Right kidney (tissue), 9 donors: ENCODE results near the gene BCCIP.

Experiments used
- DNase-seq: peaks from one replicate; pipeline ENCODE4 v3.0.0-alpha.2; 2016
- long read RNA-seq, 8 donors: transcript quantifications; one replicate each; lab custom pipeline, GENCODE V29; 2026

The BCCIP gene
- long read RNA-seq, donor 1, transcript BCCIP-201 (7 exons, 1,236 nt): minor isoform, 7 of 80 reads
- long read RNA-seq, donor 1, transcript BCCIP-203 (8 exons, 1,433 nt): major isoform, 17 of 80 reads
- long read RNA-seq, donor 1, transcript BCCIP-202 (7 exons, 2,337 nt): major isoform, 17 of 80 reads
- long read RNA-seq, donor 1, partial matches to known transcripts: 39 of 80 reads
- long read RNA-seq, donor 1, other reads (novel, unspliced or antisense): 0 of 80 reads
- long read RNA-seq, donor 2, transcript BCCIP-201 (7 exons, 1,236 nt): minor isoform, 7 of 48 reads
- long read RNA-seq, donor 2, transcript BCCIP-202 (7 exons, 2,337 nt): minor isoform, 5 of 48 reads
- long read RNA-seq, donor 2, transcript BCCIP-203 (8 exons, 1,433 nt): major isoform, 11 of 48 reads
- long read RNA-seq, donor 2, partial matches to known transcripts: 25 of 48 reads
- long read RNA-seq, donor 2, other reads (novel, unspliced or antisense): 0 of 48 reads
- long read RNA-seq, donor 3, transcript BCCIP-202 (7 exons, 2,337 nt): major isoform, 6 of 50 reads
- long read RNA-seq, donor 3, partial matches to known transcripts: 26 of 50 reads
- long read RNA-seq, donor 3, other reads (novel, unspliced or antisense): 13 of 50 reads
- long read RNA-seq, donor 4, transcript BCCIP-201 (7 exons, 1,236 nt): minor isoform, 8 of 106 reads
- long read RNA-seq, donor 4, transcript BCCIP-202 (7 exons, 2,337 nt): major isoform, 12 of 106 reads
- long read RNA-seq, donor 4, transcript BCCIP-203 (8 exons, 1,433 nt): minor isoform, 6 of 106 reads
- long read RNA-seq, donor 4, partial matches to known transcripts: 74 of 106 reads
- long read RNA-seq, donor 4, other reads (novel, unspliced or antisense): 6 of 106 reads
- long read RNA-seq, donor 5, transcript BCCIP-201 (7 exons, 1,236 nt): minor isoform, 14 of 50 reads
- long read RNA-seq, donor 5, transcript BCCIP-203 (8 exons, 1,433 nt): major isoform, 23 of 50 reads
- long read RNA-seq, donor 5, transcript BCCIP-202 (7 exons, 2,337 nt): minor isoform, 13 of 50 reads
- long read RNA-seq, donor 5, partial matches to known transcripts: 0 of 50 reads
- long read RNA-seq, donor 5, other reads (novel, unspliced or antisense): 0 of 50 reads
- long read RNA-seq, donor 6, transcript BCCIP-203 (8 exons, 1,433 nt): minor isoform, 7 of 50 reads
- long read RNA-seq, donor 6, transcript BCCIP-201 (7 exons, 1,236 nt): minor isoform, 10 of 50 reads
- long read RNA-seq, donor 6, transcript BCCIP-202 (7 exons, 2,337 nt): major isoform, 12 of 50 reads
- long read RNA-seq, donor 6, partial matches to known transcripts: 21 of 50 reads
- long read RNA-seq, donor 6, other reads (novel, unspliced or antisense): 0 of 50 reads
- long read RNA-seq, donor 7, transcript BCCIP-203 (8 exons, 1,433 nt): minor isoform, 10 of 120 reads
- long read RNA-seq, donor 7, transcript BCCIP-202 (7 exons, 2,337 nt): major isoform, 15 of 120 reads
- long read RNA-seq, donor 7, transcript BCCIP-201 (7 exons, 1,236 nt): minor isoform, 9 of 120 reads
- long read RNA-seq, donor 7, partial matches to known transcripts: 86 of 120 reads
- long read RNA-seq, donor 7, other reads (novel, unspliced or antisense): 0 of 120 reads
- long read RNA-seq, donor 8, transcript BCCIP-203 (8 exons, 1,433 nt): minor isoform, 12 of 47 reads
- long read RNA-seq, donor 8, transcript BCCIP-202 (7 exons, 2,337 nt): major isoform, 14 of 47 reads
- long read RNA-seq, donor 8, transcript BCCIP-201 (7 exons, 1,236 nt): minor isoform, 8 of 47 reads
- long read RNA-seq, donor 8, partial matches to known transcripts: 13 of 47 reads
- long read RNA-seq, donor 8, other reads (novel, unspliced or antisense): 0 of 47 reads

- peak; percentile 99 for DNase-seq
These were observed at the start of gene BCCIP, which contains the start of gene UROS for GRCh38 chr10:125822878-125823662. Gene BCCIP (plus strand): TSS chr10:125823546. CDS start chr10:125823558, 12 bp downstream. Gene UROS (minus strand): TSS chr10:125823258. CDS start chr10:125816499, 6,759 bp downstream.

DNA sequence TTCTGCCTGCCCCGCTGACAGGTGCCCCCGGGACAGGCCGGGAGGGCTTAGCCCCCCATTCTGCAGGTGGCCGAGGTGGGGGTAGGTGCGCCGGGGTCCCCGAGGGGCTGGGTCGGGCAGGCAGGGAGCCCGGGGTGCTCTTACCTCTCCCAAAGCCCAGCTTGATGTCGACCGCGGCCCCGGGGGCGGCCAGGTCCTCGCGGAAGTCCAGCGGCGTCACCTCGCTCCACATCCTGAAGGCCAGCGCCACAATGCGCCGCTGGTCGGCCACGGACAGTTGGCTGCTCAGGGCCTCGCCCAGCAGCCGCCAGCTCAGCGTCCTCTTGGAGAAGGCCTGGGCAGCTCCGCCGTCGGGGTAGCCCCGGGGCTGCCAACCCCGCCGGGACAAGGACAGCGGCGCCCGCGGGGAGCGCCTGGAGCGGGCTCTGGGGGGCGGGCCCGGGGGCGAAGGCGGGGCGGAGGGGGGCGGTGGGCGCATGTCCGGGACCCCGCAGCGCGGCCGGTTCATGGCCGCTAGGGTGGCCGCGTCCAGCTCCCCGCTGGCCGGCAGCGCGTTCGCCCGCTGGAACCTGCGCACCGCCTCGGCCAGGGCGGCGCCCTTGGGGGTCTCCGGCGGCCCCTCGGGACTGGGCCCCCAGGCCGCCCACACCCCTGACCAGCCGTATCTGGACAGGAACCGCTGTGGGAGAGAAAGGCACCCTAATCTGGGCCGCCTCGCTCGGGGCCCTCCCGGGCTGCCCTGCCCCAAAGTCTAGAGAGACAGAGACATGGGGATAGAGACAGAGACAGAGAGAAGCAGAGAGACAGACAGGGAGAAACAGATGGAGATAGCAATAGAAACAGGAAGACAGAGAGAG is 49.4 kb upstream of the BCCIP start:
- no peak for DNase-seq

DNA sequence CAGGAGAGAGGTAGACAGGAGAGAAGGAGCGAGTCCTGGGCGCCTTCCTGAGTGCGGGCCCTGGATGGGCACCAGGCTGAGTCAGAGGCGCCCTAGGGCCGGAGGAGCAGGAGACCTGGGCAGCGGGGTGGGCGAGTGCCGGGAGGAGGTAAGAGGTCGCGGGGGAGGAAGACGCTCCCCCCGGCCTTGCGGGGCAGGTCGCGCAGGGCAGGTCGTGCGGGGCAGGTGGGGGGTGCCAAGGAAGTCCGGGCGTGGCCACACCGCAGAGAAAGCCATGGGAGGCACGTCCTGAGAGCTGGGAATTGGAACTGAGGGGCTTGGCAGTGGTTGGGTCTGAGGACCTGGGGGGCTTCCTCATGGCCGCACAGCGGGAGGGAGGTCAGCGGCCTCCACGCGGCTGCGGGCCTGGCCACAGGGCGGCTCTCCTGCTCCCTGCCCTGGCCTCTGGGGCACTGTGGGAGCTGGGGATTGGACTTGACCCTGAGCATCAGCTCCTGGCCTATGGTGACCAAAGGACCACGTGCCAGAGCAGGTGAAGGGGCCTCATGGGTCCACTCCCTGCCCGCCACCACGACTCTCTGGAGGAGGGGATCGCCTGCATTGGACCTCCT is 48.7 kb upstream of the BCCIP start:
- DNase-seq: no peak

DNA sequence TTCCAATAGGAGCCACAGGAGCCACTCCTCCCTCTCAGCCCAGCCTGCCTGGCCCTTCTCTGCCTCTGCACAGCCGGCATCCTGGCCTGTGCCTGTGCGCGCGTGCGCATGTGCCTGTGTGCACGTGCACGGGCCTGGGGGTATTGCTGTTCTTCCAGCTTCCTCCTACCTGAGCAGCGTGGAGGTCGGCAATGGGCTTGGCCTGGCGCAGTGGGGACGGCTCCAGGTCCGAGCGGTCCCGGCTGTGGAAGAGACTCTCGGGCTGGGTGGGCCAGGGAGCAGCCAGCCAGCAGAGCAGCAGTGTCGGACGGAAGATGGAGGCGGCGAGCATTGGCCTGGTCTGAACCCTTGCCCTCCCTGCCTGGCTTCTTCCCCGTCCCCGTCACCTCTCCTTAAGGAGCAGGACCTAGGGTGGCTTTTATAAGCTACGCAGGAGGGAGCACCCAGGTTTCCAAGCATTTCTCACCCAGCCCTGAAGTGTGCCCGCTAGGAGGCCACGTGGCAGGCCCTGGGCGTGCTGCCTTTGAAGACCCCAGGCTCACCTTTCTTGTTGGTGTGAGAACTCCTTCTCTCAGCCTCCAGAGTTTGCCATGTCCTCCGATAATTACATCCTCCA is 47.7 kb upstream of the BCCIP start, which contains the start of gene MMP21:
MMP21 (minus strand) TSS at position 331 of the 616 bp plus-strand sequence; CDS start at position 331, 0 bp downstream.
- no peak for DNase-seq

DNA sequence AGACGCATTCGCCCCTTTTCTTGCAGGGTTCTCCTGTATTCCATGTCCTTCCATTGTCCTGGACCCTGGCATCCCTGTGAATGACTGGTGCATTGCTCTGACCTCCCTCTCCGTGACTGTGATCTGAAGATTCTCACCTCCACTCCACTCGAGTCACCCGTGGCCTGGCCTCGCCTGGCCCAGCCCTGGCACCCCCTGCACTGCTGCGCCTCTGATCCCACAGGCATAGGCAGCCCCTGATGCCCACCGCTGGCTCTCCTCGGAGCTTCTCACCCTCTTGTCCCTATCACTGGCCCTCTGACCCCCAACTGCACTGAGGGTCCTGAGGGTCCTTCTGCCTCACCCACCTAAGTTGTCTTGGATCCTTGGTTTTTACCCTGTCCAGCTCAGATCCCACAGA is 45.5 kb upstream of the BCCIP start:
- DNase-seq: no peak

GRCh38 chr10:125778556-125778955 is 44.8 kb upstream of the BCCIP start:
- DNase-seq: no peak

- DNase-seq: no peak
These were observed 43.7 kb upstream of the BCCIP start for GRCh38 chr10:125779403-125780327.

DNA sequence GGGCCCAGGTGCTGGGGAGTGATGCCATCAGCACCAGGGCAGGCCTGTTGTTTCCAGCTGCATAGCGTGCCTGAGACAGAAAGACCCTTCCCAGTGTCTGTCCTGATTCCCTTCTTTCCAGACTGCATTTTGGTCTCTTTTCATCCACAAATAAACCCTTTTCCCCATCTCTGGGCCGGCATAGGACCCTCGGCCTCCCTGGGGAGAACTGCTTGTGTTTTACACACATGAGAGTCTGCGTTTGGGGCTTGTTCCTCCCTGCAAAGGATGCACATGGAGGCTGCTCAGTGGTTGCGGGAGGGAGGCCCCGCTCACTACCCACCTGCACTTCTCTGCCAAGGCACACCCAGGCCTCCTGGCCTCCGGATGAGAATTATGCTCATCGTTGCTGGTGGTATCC is 42.0 kb upstream of the BCCIP start:
- DNase-seq: no peak

DNA sequence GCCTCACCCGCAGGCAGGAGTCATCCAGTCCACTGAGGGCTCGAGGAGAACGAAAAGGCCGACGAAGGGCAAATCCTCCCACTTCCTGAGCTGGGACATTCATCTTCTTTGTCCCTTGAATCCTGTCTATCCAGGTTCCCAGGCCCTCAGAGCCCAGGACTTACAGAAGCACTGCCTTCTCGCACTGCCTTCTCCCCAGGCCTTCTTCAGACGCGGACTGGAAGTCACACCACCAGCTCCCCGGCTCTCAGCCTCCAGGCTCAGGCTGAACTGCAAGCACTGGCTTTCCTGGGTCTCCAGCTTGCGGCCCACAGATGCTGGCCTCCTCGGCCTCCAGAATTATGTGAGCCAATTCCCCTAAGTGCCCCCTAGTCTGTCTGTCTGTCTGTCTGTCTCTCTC is 41.3 kb upstream of the BCCIP start:
- no peak for DNase-seq

GRCh38 chr10:125782616-125783015 is 40.7 kb upstream of the BCCIP start:
- no peak for DNase-seq

- DNase-seq: no peak
These were observed 39.9 kb upstream of the BCCIP start for GRCh38 chr10:125783408-125783807.

GRCh38 chr10:125783957-125784356 is 39.4 kb upstream of the BCCIP start:
- no peak for DNase-seq

DNA sequence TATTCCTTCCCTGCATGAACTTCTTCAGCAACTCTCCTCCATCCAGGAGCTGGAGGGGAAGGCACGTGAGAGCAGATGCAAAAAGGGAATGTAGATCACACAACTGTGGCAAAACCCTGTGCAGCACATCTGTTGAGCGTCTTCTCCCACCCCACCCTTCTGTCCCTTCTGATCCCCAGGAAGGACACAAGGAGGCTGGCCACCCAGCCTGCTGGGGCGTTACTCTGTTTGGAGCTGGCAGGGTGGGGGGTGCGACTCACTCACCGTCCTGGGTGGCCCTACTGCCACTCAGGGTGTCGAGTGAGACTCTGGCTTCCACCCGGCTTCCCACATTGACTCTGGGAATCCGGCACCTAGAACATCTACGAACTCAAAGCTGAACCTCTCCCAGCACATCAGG is 37.6 kb upstream of the BCCIP start:
- DNase-seq: no peak

DNA sequence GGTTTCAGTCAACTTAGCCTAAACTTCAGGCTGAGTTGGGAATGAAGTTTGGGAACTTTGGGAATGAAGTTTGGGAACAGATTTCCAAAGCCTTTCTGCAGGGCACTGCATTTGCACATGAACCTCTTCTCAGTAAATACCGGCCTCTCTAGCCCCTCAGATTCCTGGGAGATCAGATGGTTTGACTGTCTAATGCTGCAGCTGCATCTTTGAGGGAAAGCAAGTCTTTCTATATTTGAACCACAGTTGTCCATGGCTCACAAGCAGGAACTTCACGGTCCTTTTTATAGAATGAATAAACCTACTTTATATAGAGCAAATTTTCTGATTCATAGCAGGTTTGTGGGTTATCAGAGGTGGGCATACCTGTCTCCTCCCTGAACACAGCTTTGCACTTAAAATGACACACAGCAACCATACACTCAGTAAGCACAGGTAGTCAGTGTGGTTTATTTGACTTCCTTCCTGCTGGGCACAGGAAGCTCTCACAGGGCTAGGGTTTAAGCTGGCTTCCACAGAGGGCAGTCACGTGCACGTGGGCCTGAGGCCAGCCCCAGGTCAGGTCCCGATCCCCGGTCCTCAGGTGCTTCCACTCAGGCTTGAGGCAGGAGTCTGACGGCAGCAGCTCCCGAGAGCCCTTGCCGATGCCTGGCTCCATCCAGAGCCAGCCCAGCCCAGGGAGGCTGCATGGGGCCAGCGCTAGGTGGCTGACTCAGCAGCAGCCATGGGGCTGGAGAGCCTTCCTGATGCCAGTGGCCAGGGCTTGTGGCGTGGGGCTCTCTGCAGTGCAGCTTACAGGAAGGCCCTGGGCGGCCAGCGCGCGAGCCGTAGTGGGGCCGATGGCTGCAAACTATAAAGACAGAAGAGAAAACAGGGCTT is 35.0 kb upstream of the BCCIP start:
- no peak for DNase-seq

- DNase-seq: no peak
These were observed 30.7 kb upstream of the BCCIP start for GRCh38 chr10:125792342-125793300.
